Measurements from ENCODE around the gene TLCD3B.

GRCh38 chr16:30051518-30051917, 20.4 kb upstream of the TLCD3B start:
- TF ChIP-seq CTCF (IDR thresholded peaks at IDR 0.05) (no peak), POLR2A (IDR thresholded peaks at IDR 0.05) (no peak)
